ENCODE measurements around the gene TAAR5. TPM values are rescaled to one million over a fixed set of nuclear protein-coding genes. Genes with fewer than 3 reads are reported as not detected.
"Not testable (repeated sequence)": the region's sequence is repeated elsewhere in the genome, so short reads cannot be mapped to it uniquely, and the experiment has no call there.

TAAR5 gene
- total RNA-seq, 2 experiments from 2014 or later: not detected

- DNase-seq: no peak
- Mint-ChIP-seq H3K27ac (no peak overlapping the region), H3K4me3 (no peak overlapping the region), H3K36me3 (ENCODE audit: low read depth) (no peaks in the 10 kb centered on the region), H3K9me3 (no peaks in the 10 kb centered on the region), H3K27me3 (ENCODE audit: low read depth) (peaks cover 3% of the 10 kb centered on the region), H3K4me1 (ENCODE audit: low read depth) (no peaks in the 10 kb centered on the region)
- CTCF ChIA-PET: no interaction called here
- intact Hi-C loops (cut with micrococcal nuclease): no loop called here
These were observed 18.1 kb upstream of the TAAR5 start for GRCh38 chr6:132607544-132608233.

GRCh38 chr6:132604635-132605152 is 15.2 kb upstream of the TAAR5 start:
- H3K4me1 Mint-ChIP-seq (ENCODE audit: low read depth): no peaks in the 10 kb centered on the region
- intact Hi-C loops (cut with micrococcal nuclease): no loop called here
- no peak for DNase-seq
- H3K27ac Mint-ChIP-seq: no peak overlapping the region
- H3K4me3 Mint-ChIP-seq: no peak overlapping the region
- H3K9me3 Mint-ChIP-seq: no peaks in the 10 kb centered on the region
- peaks cover 8% of the 10 kb centered on the region for H3K27me3 Mint-ChIP-seq (ENCODE audit: low read depth)
- no peaks in the 10 kb centered on the region for H3K36me3 Mint-ChIP-seq (ENCODE audit: low read depth)
- CTCF ChIA-PET: interaction anchor here (0.5 kb wide), 1 partner anchor 77 kb away, joined by 3 read pairs; no protein-coding TSS in a partner anchor

GRCh38 chr6:132600900-132601299 is 11.4 kb upstream of the TAAR5 start:
- DNase-seq; intact Hi-C loops (cut with micrococcal nuclease); H3K9me3 Mint-ChIP-seq; H3K36me3 Mint-ChIP-seq (ENCODE audit: low read depth); H3K4me3 Mint-ChIP-seq; H3K4me1 Mint-ChIP-seq (ENCODE audit: low read depth); H3K27ac Mint-ChIP-seq: not testable (repeated sequence)
- peaks cover 19% of the 10 kb centered on the region for H3K27me3 Mint-ChIP-seq (ENCODE audit: low read depth)
- CTCF ChIA-PET: interaction anchor here (0.8 kb wide), 1 partner anchor 117 kb away, joined by 4 read pairs; no protein-coding TSS in a partner anchor

GRCh38 chr6:132598473-132598872 is 8.9 kb upstream of the TAAR5 start:
- Mint-ChIP-seq H3K4me3 (no peak overlapping the region), H3K27ac (no peak overlapping the region), H3K27me3 (ENCODE audit: low read depth) (peaks cover 29% of the 10 kb centered on the region), H3K4me1 (ENCODE audit: low read depth) (no peaks in the 10 kb centered on the region), H3K36me3 (ENCODE audit: low read depth) (no peaks in the 10 kb centered on the region), H3K9me3 (no peaks in the 10 kb centered on the region)
- DNase-seq: no peak
- CTCF ChIA-PET: no interaction called here
- intact Hi-C loops (cut with micrococcal nuclease): no loop called here

GRCh38 chr6:132596201-132596600 is 6.7 kb upstream of the TAAR5 start:
- DNase-seq: no peak
- H3K4me1 Mint-ChIP-seq (ENCODE audit: low read depth): no peaks in the 10 kb centered on the region
- intact Hi-C loops (cut with micrococcal nuclease): no loop called here
- H3K9me3 Mint-ChIP-seq: no peaks in the 10 kb centered on the region
- H3K27me3 Mint-ChIP-seq (ENCODE audit: low read depth): peaks cover 29% of the 10 kb centered on the region
- no peak overlapping the region for H3K27ac Mint-ChIP-seq
- CTCF ChIA-PET: no interaction called here
- no peak overlapping the region for H3K4me3 Mint-ChIP-seq
- H3K36me3 Mint-ChIP-seq (ENCODE audit: low read depth): no peaks in the 10 kb centered on the region

GRCh38 chr6:132592855-132593254 is 3.3 kb upstream of the TAAR5 start:
- H3K4me3 Mint-ChIP-seq: no peak overlapping the region
- H3K9me3 Mint-ChIP-seq: no peaks in the 10 kb centered on the region
- CTCF ChIA-PET: no interaction called here
- no peaks in the 10 kb centered on the region for H3K36me3 Mint-ChIP-seq (ENCODE audit: low read depth)
- intact Hi-C loops (cut with micrococcal nuclease): no loop called here
- DNase-seq: no peak
- no peak overlapping the region for H3K27ac Mint-ChIP-seq
- H3K4me1 Mint-ChIP-seq (ENCODE audit: low read depth): no peaks in the 10 kb centered on the region
- H3K27me3 Mint-ChIP-seq (ENCODE audit: low read depth): peaks cover 23% of the 10 kb centered on the region

GRCh38 chr6:132590362-132590761 is 821 bp upstream of the TAAR5 start:
- CTCF ChIA-PET: interaction anchor here (0.9 kb wide), 1 partner anchor 60 kb away, joined by 4 read pairs; no protein-coding TSS in a partner anchor
- no peak overlapping the region for H3K4me3 Mint-ChIP-seq
- no peaks in the 10 kb centered on the region for H3K9me3 Mint-ChIP-seq
- H3K27ac Mint-ChIP-seq: no peak overlapping the region
- no peak for DNase-seq
- H3K27me3 Mint-ChIP-seq (ENCODE audit: low read depth): peaks cover 23% of the 10 kb centered on the region
- intact Hi-C loops (cut with micrococcal nuclease): no loop called here
- H3K4me1 Mint-ChIP-seq (ENCODE audit: low read depth): no peaks in the 10 kb centered on the region
- no peaks in the 10 kb centered on the region for H3K36me3 Mint-ChIP-seq (ENCODE audit: low read depth)

GRCh38 chr6:132587424-132587823 is 2.1 kb downstream of the TAAR5 start:
- H3K36me3 Mint-ChIP-seq (ENCODE audit: low read depth): no peaks in the 10 kb centered on the region
- intact Hi-C loops (cut with micrococcal nuclease): no loop called here
- H3K27ac Mint-ChIP-seq: no peak overlapping the region
- no peaks in the 10 kb centered on the region for H3K4me1 Mint-ChIP-seq (ENCODE audit: low read depth)
- CTCF ChIA-PET: no interaction called here
- peaks cover 14% of the 10 kb centered on the region for H3K27me3 Mint-ChIP-seq (ENCODE audit: low read depth)
- no peaks in the 10 kb centered on the region for H3K9me3 Mint-ChIP-seq
- no peak for DNase-seq
- H3K4me3 Mint-ChIP-seq: no peak overlapping the region

- CTCF ChIA-PET: no interaction called here
- H3K27me3 Mint-ChIP-seq (ENCODE audit: low read depth): peaks cover 26% of the 10 kb centered on the region
- H3K27ac Mint-ChIP-seq: no peak overlapping the region
- no peaks in the 10 kb centered on the region for H3K36me3 Mint-ChIP-seq (ENCODE audit: low read depth)
- no peak overlapping the region for H3K4me3 Mint-ChIP-seq
- no peak for DNase-seq
- H3K4me1 Mint-ChIP-seq (ENCODE audit: low read depth): no peaks in the 10 kb centered on the region
- no peaks in the 10 kb centered on the region for H3K9me3 Mint-ChIP-seq
- intact Hi-C loops (cut with micrococcal nuclease): no loop called here
These were observed 4.8 kb downstream of the TAAR5 start for GRCh38 chr6:132584698-132585097.

GRCh38 chr6:132571774-132572173 is 17.8 kb downstream of the TAAR5 start:
- Mint-ChIP-seq H3K36me3 (ENCODE audit: low read depth) (no peaks in the 10 kb centered on the region), H3K4me1 (ENCODE audit: low read depth) (no peaks in the 10 kb centered on the region), H3K27me3 (ENCODE audit: low read depth) (peaks cover 36% of the 10 kb centered on the region), H3K4me3 (no peak overlapping the region), H3K27ac (no peak overlapping the region), H3K9me3 (no peaks in the 10 kb centered on the region)
- CTCF ChIA-PET: no interaction called here
- intact Hi-C loops (cut with micrococcal nuclease): no loop called here
- DNase-seq: no peak

- intact Hi-C loops (cut with micrococcal nuclease): no loop called here
- no peaks in the 10 kb centered on the region for H3K4me1 Mint-ChIP-seq (ENCODE audit: low read depth)
- CTCF ChIA-PET: no interaction called here
- no peaks in the 10 kb centered on the region for H3K36me3 Mint-ChIP-seq (ENCODE audit: low read depth)
- DNase-seq: no peak
- no peak within 1 kb of the TSS for H3K27ac Mint-ChIP-seq
- peaks cover 35% of the 10 kb centered on the region for H3K27me3 Mint-ChIP-seq (ENCODE audit: low read depth)
- H3K9me3 Mint-ChIP-seq: no peaks in the 10 kb centered on the region
- H3K4me3 Mint-ChIP-seq: no peak within 1 kb of the TSS
These were observed 19.2 kb downstream of the TAAR5 start, which contains the start of gene TAAR6 for GRCh38 chr6:132570221-132570777. Gene TAAR6, plus strand, starts transcription at chr6:132570322. Its CDS starts 0 bp downstream, at chr6:132570322.

GRCh38 chr6:132569170-132569569 is 20.4 kb downstream of the TAAR5 start:
- no peaks in the 10 kb centered on the region for H3K4me1 Mint-ChIP-seq (ENCODE audit: low read depth)
- CTCF ChIA-PET: interaction anchor here (0.6 kb wide), 1 partner anchor 1348 kb away, joined by 3 read pairs; no protein-coding TSS in a partner anchor
- no peak for DNase-seq
- H3K9me3 Mint-ChIP-seq: no peaks in the 10 kb centered on the region
- no peaks in the 10 kb centered on the region for H3K36me3 Mint-ChIP-seq (ENCODE audit: low read depth)
- peaks cover 32% of the 10 kb centered on the region for H3K27me3 Mint-ChIP-seq (ENCODE audit: low read depth)
- no peak overlapping the region for H3K27ac Mint-ChIP-seq
- no peak overlapping the region for H3K4me3 Mint-ChIP-seq
- intact Hi-C loops (cut with micrococcal nuclease): no loop called here

GRCh38 chr6:132568611-132569010 is 20.9 kb downstream of the TAAR5 start:
- no peaks in the 10 kb centered on the region for H3K36me3 Mint-ChIP-seq (ENCODE audit: low read depth)
- CTCF ChIA-PET: interaction anchor here (0.7 kb wide), 1 partner anchor 33 kb away, joined by 3 read pairs; no protein-coding TSS in a partner anchor

More at GRCh38 chr6:132568611-132569010, 20.9 kb downstream of the TAAR5 start:
- H3K9me3 Mint-ChIP-seq: no peaks in the 10 kb centered on the region
- H3K4me3 Mint-ChIP-seq: no peak overlapping the region
- intact Hi-C loops (cut with micrococcal nuclease): no loop called here
- H3K4me1 Mint-ChIP-seq (ENCODE audit: low read depth): no peaks in the 10 kb centered on the region
- H3K27me3 Mint-ChIP-seq (ENCODE audit: low read depth): peaks cover 29% of the 10 kb centered on the region
- H3K27ac Mint-ChIP-seq: no peak overlapping the region
- DNase-seq: no peak

Measured in activated naive CD4-positive, alpha-beta T cell treated with anti-CD3 and anti-CD28 coated beads for 36 hours (primary cell).